ENCODE data around the gene GTPBP1. TPM values are rescaled to one million over a fixed set of nuclear protein-coding genes. Genes with fewer than 3 reads are reported as not detected.

Gene GTPBP1
- total RNA-seq, 1 experiment from 2014 or later = 108 TPM

DNA sequence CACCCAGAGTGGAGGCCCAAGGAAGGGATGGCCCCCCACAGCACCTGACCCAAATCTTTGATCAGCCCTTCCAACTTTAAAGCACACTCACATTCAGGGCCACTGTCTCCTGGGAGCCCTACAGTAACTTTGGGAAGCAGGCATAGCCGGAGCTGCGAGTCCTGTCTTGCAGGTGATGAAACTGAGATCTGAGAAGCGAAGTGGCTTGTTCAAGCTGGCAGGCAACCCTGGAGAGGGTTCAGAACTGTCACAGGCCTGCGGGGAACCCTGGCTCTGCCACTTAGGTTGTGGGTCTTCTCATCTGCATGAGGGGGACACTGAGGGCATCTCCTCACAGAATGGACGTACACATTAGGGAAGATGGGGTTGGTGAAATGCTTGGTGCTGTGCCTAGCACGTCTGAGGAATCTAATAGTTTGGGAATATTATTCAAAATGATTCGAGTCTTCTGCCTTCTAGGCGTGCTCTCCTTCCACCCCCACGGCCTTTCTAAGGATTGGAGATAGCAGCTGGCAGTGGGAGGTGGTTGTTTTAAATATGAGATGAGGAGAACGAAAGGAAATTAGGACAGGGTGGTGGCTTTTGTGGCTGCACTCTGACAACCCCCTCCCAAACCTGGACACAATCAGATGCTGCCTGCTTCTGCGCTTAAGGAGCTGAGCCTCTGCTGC, 68.9 kb downstream of the GTPBP1 start:
- H3K4me1 Mint-ChIP-seq = peaks cover 4 to 15% of the 10 kb centered on the region in 2 experiments
- H3K4me1 ChIP-seq (ENCODE audit: insufficient read depth, low read length) = no peaks in the 10 kb centered on the region
- DNase-seq = no peak

More for the DNA sequence above, 68.9 kb downstream of the GTPBP1 start:
- Histone ChIP-seq H3K27me3 (ENCODE audit: insufficient read depth, low read length) (no peaks in the 10 kb centered on the region), H3T11ph (ENCODE audit: low read length) (no peak overlapping the region), H2BK120ac (ENCODE audit: low read depth, low read length, poor library complexity, severe bottlenecking) (no peak overlapping the region), H4K5ac (ENCODE audit: insufficient read length, low read depth, low read length) (no peak overlapping the region), H3K79me2 (ENCODE audit: insufficient read depth, low read length) (no peaks in the 10 kb centered on the region), H3K23me2 (ENCODE audit: insufficient read length, low read depth, low read length, poor library complexity, severe bottlenecking) (no peaks in the 10 kb centered on the region), H2BK20ac (ENCODE audit: low read depth, low read length, poor library complexity, severe bottlenecking) (no peak overlapping the region), H3K4me2 (ENCODE audit: insufficient read depth, insufficient read length, low read length) (no peak overlapping the region), H2BK12ac (ENCODE audit: insufficient read length, low read depth, low read length) (no peak overlapping the region), H3K18ac (ENCODE audit: insufficient read length, low read depth, low read length) (no peak overlapping the region), H2BK5ac (ENCODE audit: insufficient read length, low read length) (no peak overlapping the region), H3K79me1 (ENCODE audit: insufficient read depth, low read depth, low read length, poor library complexity, severe bottlenecking) (no peaks in the 10 kb centered on the region), H3K23ac (ENCODE audit: insufficient read length, low read depth, low read length) (no peak overlapping the region), H3K56ac (ENCODE audit: insufficient read length, low read depth, low read length) (no peak overlapping the region), H2AFZ (ENCODE audit: low read length) (no peak overlapping the region), H3K9me3 (ENCODE audit: control insufficient read depth, low read depth, low read length) (no peaks in the 10 kb centered on the region), H3K14ac (ENCODE audit: insufficient read depth, low read length) (no peak overlapping the region), H3K4ac (ENCODE audit: low read depth, low read length) (no peak overlapping the region), H4K20me1 (ENCODE audit: control insufficient read depth, insufficient read depth, insufficient read length) (no peaks in the 10 kb centered on the region), H2BK15ac (ENCODE audit: low read depth, low read length) (no peak overlapping the region), H2AK5ac (ENCODE audit: insufficient read length, low read length) (no peak overlapping the region), H4K8ac (replicated peaks; ENCODE audit: insufficient read length, low read depth, low read length) (no peak overlapping the region), H4K91ac (ENCODE audit: insufficient read length, low read depth, low read length) (no peak overlapping the region), H3K27ac (ENCODE audit: insufficient read length, low read depth, low read length) (no peak overlapping the region), H3K9ac (ENCODE audit: extremely low read depth, insufficient read length, low read length) (no peak overlapping the region)
- no peaks in the 10 kb centered on the region for H3K36me3 Mint-ChIP-seq (ENCODE audit: insufficient read depth in 1 of 3, low read depth in 3 of 3)
- H3K27ac Mint-ChIP-seq = peak overlapping the region in 1 of 3 experiments; percentile 89; a peak in 1 of 7 replicates
- H3K9me3 Mint-ChIP-seq = no peaks in the 10 kb centered on the region
- peaks cover 2% of the 10 kb centered on the region for H3K27me3 Mint-ChIP-seq (ENCODE audit: low read depth)
- WGBS (ENCODE audit: extremely low coverage, insufficient read length, low lambda C conversion rate) = no CpG with 5 or more reads among the region's 11 CpGs
- TF ChIP-seq, protein P1, sequence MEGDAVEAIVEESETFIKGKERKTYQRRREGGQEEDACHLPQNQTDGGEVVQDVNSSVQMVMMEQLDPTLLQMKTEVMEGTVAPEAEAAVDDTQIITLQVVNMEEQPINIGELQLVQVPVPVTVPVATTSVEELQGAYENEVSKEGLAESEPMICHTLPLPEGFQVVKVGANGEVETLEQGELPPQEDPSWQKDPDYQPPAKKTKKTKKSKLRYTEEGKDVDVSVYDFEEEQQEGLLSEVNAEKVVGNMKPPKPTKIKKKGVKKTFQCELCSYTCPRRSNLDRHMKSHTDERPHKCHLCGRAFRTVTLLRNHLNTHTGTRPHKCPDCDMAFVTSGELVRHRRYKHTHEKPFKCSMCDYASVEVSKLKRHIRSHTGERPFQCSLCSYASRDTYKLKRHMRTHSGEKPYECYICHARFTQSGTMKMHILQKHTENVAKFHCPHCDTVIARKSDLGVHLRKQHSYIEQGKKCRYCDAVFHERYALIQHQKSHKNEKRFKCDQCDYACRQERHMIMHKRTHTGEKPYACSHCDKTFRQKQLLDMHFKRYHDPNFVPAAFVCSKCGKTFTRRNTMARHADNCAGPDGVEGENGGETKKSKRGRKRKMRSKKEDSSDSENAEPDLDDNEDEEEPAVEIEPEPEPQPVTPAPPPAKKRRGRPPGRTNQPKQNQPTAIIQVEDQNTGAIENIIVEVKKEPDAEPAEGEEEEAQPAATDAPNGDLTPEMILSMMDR (conservative IDR thresholded peaks at IDR 0.05) = no peak
- H3K4me3 Mint-ChIP-seq = no peak overlapping the region

Data from H9 (cell line).